HEK293 (cell line): ENCODE measurements around the gene ACOD1.

Experiments used
- CTCF ChIA-PET: fragments of 350-600 bp; formaldehyde crosslinking; extraction: SDS; loops from one replicate; lab custom pipeline; 2021; ENCODE audit warnings: antibody characterized with exemption; lab: Yijun Ruan, JAX
- POLR2A ChIA-PET: fragments of 300-600 bp; formaldehyde crosslinking; extraction: SDS; loops from one replicate; lab custom pipeline; 2020; ENCODE audit warnings: antibody characterized with exemption, inconsistent platforms; lab: Yijun Ruan, JAX
- H3K27ac ChIP-seq: fragments of 200-500 bp; sonication (Bioruptor generic); 2 replicates; pipeline ENCODE4 v1.5.1; 2014; ENCODE audit warnings: low read depth, low read length, control low read depth, inconsistent platforms; ENCODE audit errors: extremely low read depth
- H3K36me3 ChIP-seq, 2 experiments: fragments of 200-500 bp in 1 of 2; sonication (Bioruptor generic) in 1 of 2; 1 replicate in 1 of 2; 2 replicates in 1 of 2; pipeline ENCODE4 v1.5.1; 2014 to 2017; ENCODE audit warnings: inconsistent platforms in 2 of 2, low read length in 2 of 2; ENCODE audit not compliant: control insufficient read depth in 2 of 2, insufficient read depth in 1 of 2
- H3K4me1 ChIP-seq: fragments of 200-500 bp; sonication (Bioruptor generic); 2 replicates; pipeline ENCODE4 v1.5.1; 2014; ENCODE audit warnings: mild to moderate bottlenecking, low read length, inconsistent platforms; ENCODE audit not compliant: control insufficient read depth, insufficient read depth
- H3K4me3 ChIP-seq: 2 replicates; pipeline ENCODE4 v1.5.1; 2011; ENCODE audit warnings: low read depth, mild to moderate bottlenecking, control low read depth, low read length, moderate library complexity
- H3K9me3 ChIP-seq: fragments of 200-500 bp; sonication (Bioruptor generic); 2 replicates; pipeline ENCODE4 v1.5.1; 2014; ENCODE audit warnings: low read depth, low read length, inconsistent platforms; ENCODE audit not compliant: control insufficient read depth, insufficient read depth
- IKZF3 ChIP-seq: fragments of 450-650 bp; IDR thresholded peaks from 2 replicates; pipeline ENCODE4 v1.5.0; 2018; ENCODE audit warnings: missing biosample characterization, mild to moderate bottlenecking, missing genetic modification characterization, moderate library complexity
- KLF10 ChIP-seq: fragments of 450-650 bp; IDR thresholded peaks from 2 replicates; pipeline ENCODE4 v1.5.1; 2018; ENCODE audit warnings: missing biosample characterization, mild to moderate bottlenecking, missing genetic modification characterization
- PBX3 ChIP-seq: sonication (generic); formaldehyde crosslinking; IDR thresholded peaks from 2 replicates; pipeline ENCODE4 v1.8.1; 2022; ENCODE audit warnings: mild to moderate bottlenecking, moderate library complexity, missing genetic modification reagents
- RBAK ChIP-seq: fragments of 450-650 bp; formaldehyde crosslinking; IDR thresholded peaks from 2 replicates; pipeline ENCODE4 v1.5.1; 2016; ENCODE audit warnings: missing biosample characterization, missing genetic modification characterization
- REST ChIP-seq: fragments of 450-650 bp; formaldehyde crosslinking; IDR thresholded peaks from 2 replicates; pipeline ENCODE4 v1.5.1; 2016; ENCODE audit warnings: missing biosample characterization, missing genetic modification characterization
- ZFP3 ChIP-seq: fragments of 450-650 bp; formaldehyde crosslinking; IDR thresholded peaks from 2 replicates; pipeline ENCODE4 v1.5.1; 2016; ENCODE audit warnings: low read depth, missing biosample characterization, missing genetic modification characterization
- ZNF133 ChIP-seq: fragments of 450-650 bp; formaldehyde crosslinking; IDR thresholded peaks from 2 replicates; pipeline ENCODE4 v1.5.1; 2016; ENCODE audit warnings: missing biosample characterization, missing genetic modification characterization
- ZNF366 ChIP-seq: fragments of 450-650 bp; formaldehyde crosslinking; conservative IDR thresholded peaks from 2 replicates; pipeline ENCODE4 v1.5.1; 2016; ENCODE audit warnings: missing biosample characterization, missing genetic modification characterization
- ZNF513 ChIP-seq: fragments of 450-650 bp; IDR thresholded peaks from 2 replicates; pipeline ENCODE4 v1.5.1; 2018; ENCODE audit warnings: missing biosample characterization, missing genetic modification characterization
- ZNF560 ChIP-seq: fragments of 450-650 bp; formaldehyde crosslinking; IDR thresholded peaks from 2 replicates; pipeline ENCODE4 v1.5.1; 2017; ENCODE audit warnings: missing biosample characterization, missing genetic modification characterization, borderline replicate concordance
- ZNF654 ChIP-seq: fragments of 450-650 bp; formaldehyde crosslinking; IDR thresholded peaks from 2 replicates; pipeline ENCODE4 v1.5.1; 2016; ENCODE audit warnings: low read depth, missing biosample characterization, missing genetic modification characterization
- ZNF785 ChIP-seq: fragments of 450-650 bp; formaldehyde crosslinking; IDR thresholded peaks from 2 replicates; pipeline ENCODE4 v1.5.1; 2016; ENCODE audit warnings: missing biosample characterization, missing genetic modification characterization
- ZXDB ChIP-seq: fragments of 450-650 bp; formaldehyde crosslinking; IDR thresholded peaks from 2 replicates; pipeline ENCODE4 v1.5.1; 2016; ENCODE audit warnings: missing biosample characterization, missing genetic modification characterization

Gene ACOD1

GRCh38 chr13:77001540-77001939, 53.2 kb downstream of the ACOD1 start (continued):
- no peak for TF ChIP-seq PBX3 (CRISPR knock-in tag)
- no peak for TF ChIP-seq REST
- TF ChIP-seq ZNF654, result no peak
- TF ChIP-seq ZNF560, result no peak
- TF ChIP-seq RBAK, result no peak
- no peak for TF ChIP-seq ZXDB (tag by site-specific recombination)
- no peak for TF ChIP-seq ZNF513 (tag by site-specific recombination)
- TF ChIP-seq ZNF133 (tag by site-specific recombination), result no peak
- no peak for TF ChIP-seq ZNF785 (tag by site-specific recombination)
- TF ChIP-seq ZFP3, result no peak

- CTCF ChIA-PET, result interaction anchor here (0.6 to 1.7 kb wide), 12 partner anchors 9 to 1306 kb away, joined by 3 to 10 read pairs (median 4); no protein-coding TSS in a partner anchor
- POLR2A ChIA-PET, result interaction anchor here (1.6 kb wide), 1 partner anchor 9 kb away, joined by 5 read pairs; no protein-coding TSS in a partner anchor
- Histone ChIP-seq H3K4me1 (no peaks in the 10 kb centered on the region), H3K36me3 (peaks cover 0 to 66% of the 10 kb centered on the region in 2 experiments; a peak in 1 of 3 replicates), H3K9me3 (no peaks in the 10 kb centered on the region), H3K4me3 (no peak overlapping the region), H3K27ac (no peak overlapping the region)
- TF ChIP-seq RBAK (no peak), KLF10 (tag by site-specific recombination) (0 out of 2 replicates have a peak, but pooled peaks have one; percentile 10)
These were observed 53.8 kb downstream of the ACOD1 start for GRCh38 chr13:77001963-77002587.

- peak; percentile 55 for TF ChIP-seq ZNF654
- TF ChIP-seq IKZF3 (tag by site-specific recombination), result peak; percentile 30; the same call in 1 of the 2 replicates
- no peak for TF ChIP-seq ZNF366 (tag by site-specific recombination)
- TF ChIP-seq, all 188 proteins: peak for 2
- peaks cover 0 to 71% of the 10 kb centered on the region in 2 experiments; a peak in 1 of 3 replicates for H3K36me3 ChIP-seq
- H3K4me1 ChIP-seq, result no peaks in the 10 kb centered on the region
- CTCF ChIA-PET, result interaction anchor here (0.6 to 1.7 kb wide), 13 partner anchors 10 to 1489 kb away, joined by 3 to 9 read pairs (median 4); no protein-coding TSS in a partner anchor
- H3K27ac ChIP-seq, result no peak overlapping the region
- H3K4me3 ChIP-seq, result no peak overlapping the region
- no peaks in the 10 kb centered on the region for H3K9me3 ChIP-seq
- POLR2A ChIA-PET, result interaction anchor here (1.6 kb wide), 1 partner anchor 9 kb away, joined by 5 read pairs; no protein-coding TSS in a partner anchor
These were observed 54.4 kb downstream of the ACOD1 start for GRCh38 chr13:77002590-77003190.
